Peyer's patch (tissue), 4 donors: Measurements from ENCODE around the gene RFTN1. TPM values are rescaled to one million over a fixed set of nuclear protein-coding genes. Genes with fewer than 3 reads are reported as not detected.

ENCODE experiments used
- DNase-seq, 3 donors: peaks; one replicate each; pipeline ENCODE4 v3.0.0-alpha.2; 2017 to 2019
- H3K27ac ChIP-seq, 4 donors: fragments of 200-600 bp; sonication (generic); one replicate each; pipeline ENCODE4 v1.5.1; 2016 to 2019
- H3K27me3 ChIP-seq, 2 donors: fragments of 200-600 bp; sonication (generic); one replicate each; pipeline ENCODE4 v1.5.1; 2019
- H3K36me3 ChIP-seq, 3 donors: fragments of 200-600 bp; sonication (generic); one replicate each; pipeline ENCODE4 v1.5.1; 2016 to 2019
- H3K4me1 ChIP-seq, 4 donors: fragments of 200-600 bp; sonication (generic); one replicate each; pipeline ENCODE4 v1.5.1; 2016 to 2019
- H3K4me3 ChIP-seq, 4 donors: fragments of 200-600 bp; sonication (generic); 1 replicate in 3 of 4; 2 replicates in 1 of 4; pipeline ENCODE4 v1.5.1; 2016 to 2019; ENCODE audit warnings: mild to moderate bottlenecking in 1 of 4
- H3K9me3 ChIP-seq, 4 donors: fragments of 200-600 bp; sonication (generic); one replicate each; pipeline ENCODE4 v1.5.1; 2016 to 2019; ENCODE audit warnings: mild to moderate bottlenecking in 1 of 4
- POLR2A ChIP-seq, 2 donors: fragments of 450-650 bp; IDR thresholded peaks; one replicate each; pipeline ENCODE4 v1.5.1; 2017; ENCODE audit warnings: antibody characterized with exemption in 2 of 2, mild to moderate bottlenecking in 2 of 2, moderate library complexity in 2 of 2
- total RNA-seq, 4 donors: library from RNA; depleted of rRNA; stranded (reverse); fragments of >200 nt; gene quantifications; one replicate each; pipeline ENCODE4 v1.1.0, GENCODE V29; 2016
- TF ChIP-seq, protein P1 (sequence below), 6 experiments: fragments of 450-650 bp in 4 of 6; fragments of 200-600 bp in 2 of 6; sonication (generic) in 1 of 6; IDR thresholded peaks; one replicate each; pipeline ENCODE4 v1.5.1; 2017 to 2019; ENCODE audit warnings: antibody characterized with exemption in 6 of 6, mild to moderate bottlenecking in 3 of 6, moderate library complexity in 1 of 6

RFTN1 gene
- total RNA-seq, 4 donors from 2014 or later: 6.1 to 135 (median 32.0) TPM

DNA sequence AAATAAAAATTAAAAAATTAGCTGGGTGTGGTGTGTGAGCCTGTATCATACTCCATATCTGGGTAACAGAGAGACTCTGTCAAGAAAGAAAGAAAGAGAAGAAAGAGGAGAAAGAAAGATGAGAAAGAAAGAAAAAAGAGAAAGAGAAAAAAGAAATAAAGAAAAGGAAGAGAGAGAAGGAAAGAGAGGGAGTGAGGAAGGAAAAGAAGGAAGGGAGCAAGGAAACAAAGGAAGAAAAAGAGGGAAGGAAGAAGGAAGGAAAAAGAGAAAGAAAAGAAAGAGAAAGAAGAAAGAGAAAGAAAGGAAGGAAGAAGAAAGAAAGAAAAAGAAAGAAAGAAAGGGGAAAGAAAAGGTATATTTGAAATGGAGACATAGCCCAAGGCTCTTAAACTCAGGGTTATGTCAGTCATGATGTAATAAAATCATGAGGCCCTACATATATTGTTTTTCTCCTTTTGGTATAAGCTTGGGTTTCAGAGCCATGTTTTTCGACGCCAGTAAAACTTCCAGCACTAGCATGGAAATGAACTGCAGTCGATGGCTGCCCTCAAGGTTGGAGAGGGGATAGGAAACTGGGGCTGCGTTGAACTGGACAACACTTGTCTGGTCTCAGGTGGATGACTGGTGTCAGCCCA lies 38.0 kb upstream of the RFTN1 start:
- H3K4me3 ChIP-seq: no peak overlapping the region
- H3K27ac ChIP-seq: no peak overlapping the region
- no peaks in the 10 kb centered on the region for H3K27me3 ChIP-seq
- TF ChIP-seq, protein P1, sequence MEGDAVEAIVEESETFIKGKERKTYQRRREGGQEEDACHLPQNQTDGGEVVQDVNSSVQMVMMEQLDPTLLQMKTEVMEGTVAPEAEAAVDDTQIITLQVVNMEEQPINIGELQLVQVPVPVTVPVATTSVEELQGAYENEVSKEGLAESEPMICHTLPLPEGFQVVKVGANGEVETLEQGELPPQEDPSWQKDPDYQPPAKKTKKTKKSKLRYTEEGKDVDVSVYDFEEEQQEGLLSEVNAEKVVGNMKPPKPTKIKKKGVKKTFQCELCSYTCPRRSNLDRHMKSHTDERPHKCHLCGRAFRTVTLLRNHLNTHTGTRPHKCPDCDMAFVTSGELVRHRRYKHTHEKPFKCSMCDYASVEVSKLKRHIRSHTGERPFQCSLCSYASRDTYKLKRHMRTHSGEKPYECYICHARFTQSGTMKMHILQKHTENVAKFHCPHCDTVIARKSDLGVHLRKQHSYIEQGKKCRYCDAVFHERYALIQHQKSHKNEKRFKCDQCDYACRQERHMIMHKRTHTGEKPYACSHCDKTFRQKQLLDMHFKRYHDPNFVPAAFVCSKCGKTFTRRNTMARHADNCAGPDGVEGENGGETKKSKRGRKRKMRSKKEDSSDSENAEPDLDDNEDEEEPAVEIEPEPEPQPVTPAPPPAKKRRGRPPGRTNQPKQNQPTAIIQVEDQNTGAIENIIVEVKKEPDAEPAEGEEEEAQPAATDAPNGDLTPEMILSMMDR (IDR thresholded peaks at IDR 0.05): no peak
- no peak for TF ChIP-seq POLR2A (IDR thresholded peaks at IDR 0.05)
- DNase-seq: no peak
- no peaks in the 10 kb centered on the region for H3K4me1 ChIP-seq
- no peaks in the 10 kb centered on the region for H3K36me3 ChIP-seq
- H3K9me3 ChIP-seq: no peaks in the 10 kb centered on the region

DNA sequence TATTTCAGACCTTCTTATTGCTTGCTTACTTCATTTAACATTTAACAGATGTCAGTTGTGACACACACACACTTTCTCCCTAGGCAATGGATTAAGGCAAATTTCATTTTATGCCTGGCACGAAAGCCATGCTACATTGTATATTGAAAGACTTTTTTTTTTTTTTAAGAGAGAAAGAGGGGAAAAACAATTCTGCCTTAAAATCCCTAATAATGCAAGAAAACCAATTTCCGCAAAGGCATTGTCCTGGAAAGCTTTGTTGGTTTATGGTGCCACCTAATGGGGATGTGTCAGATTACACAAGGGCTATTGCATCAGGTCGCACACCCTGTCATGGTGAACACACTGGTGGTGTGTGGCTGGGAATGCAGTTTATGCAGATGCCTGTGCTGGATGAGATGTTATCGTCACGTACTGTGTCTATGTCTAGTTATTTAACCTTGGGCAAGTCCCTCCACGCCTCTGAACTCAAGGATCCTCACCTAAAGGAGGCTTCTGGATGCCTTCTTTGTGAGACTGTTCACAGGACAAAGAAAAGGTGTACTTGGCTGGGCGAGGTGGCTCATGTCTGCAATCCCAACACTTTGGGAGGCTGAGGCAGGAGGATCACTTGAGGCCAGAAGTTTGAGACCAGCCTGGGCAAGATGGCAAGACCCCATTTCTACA lies 37.3 kb upstream of the RFTN1 start:
- Histone ChIP-seq H3K4me3 (no peak overlapping the region), H3K4me1 (no peaks in the 10 kb centered on the region), H3K27ac (no peak overlapping the region), H3K27me3 (no peaks in the 10 kb centered on the region), H3K9me3 (no peaks in the 10 kb centered on the region), H3K36me3 (no peaks in the 10 kb centered on the region)
- no peak for TF ChIP-seq POLR2A (IDR thresholded peaks at IDR 0.05)
- TF ChIP-seq, protein P1 (IDR thresholded peaks at IDR 0.05): peak; percentile 75 to 93 (median 86)
- peak in 2 of 3 donors; percentile 63 to 85 for DNase-seq

DNA sequence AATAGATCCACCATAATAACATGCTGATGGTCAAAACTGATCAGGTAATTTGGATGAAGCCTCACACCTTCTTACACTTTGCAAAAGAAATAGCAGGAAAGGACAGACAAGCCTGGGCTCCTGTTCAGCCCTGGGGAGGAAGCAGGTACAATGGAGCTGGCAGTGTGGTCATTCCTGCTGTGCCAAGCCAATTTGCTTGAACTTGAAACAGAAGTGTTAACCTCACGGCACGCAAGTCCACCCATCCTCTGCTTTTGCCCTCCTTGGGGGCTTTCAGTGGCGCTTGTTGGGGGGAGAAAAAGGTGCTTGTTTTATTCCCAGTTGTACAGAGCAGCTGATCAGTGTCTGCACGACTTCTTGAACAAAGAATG lies 36.8 kb upstream of the RFTN1 start:
- Histone ChIP-seq H3K27me3 (no peaks in the 10 kb centered on the region), H3K4me3 (no peak overlapping the region), H3K27ac (no peak overlapping the region), H3K4me1 (no peaks in the 10 kb centered on the region), H3K9me3 (no peaks in the 10 kb centered on the region), H3K36me3 (no peaks in the 10 kb centered on the region)
- DNase-seq: no peak
- TF ChIP-seq, protein P1 (IDR thresholded peaks at IDR 0.05): no peak
- TF ChIP-seq POLR2A (IDR thresholded peaks at IDR 0.05): no peak

DNA sequence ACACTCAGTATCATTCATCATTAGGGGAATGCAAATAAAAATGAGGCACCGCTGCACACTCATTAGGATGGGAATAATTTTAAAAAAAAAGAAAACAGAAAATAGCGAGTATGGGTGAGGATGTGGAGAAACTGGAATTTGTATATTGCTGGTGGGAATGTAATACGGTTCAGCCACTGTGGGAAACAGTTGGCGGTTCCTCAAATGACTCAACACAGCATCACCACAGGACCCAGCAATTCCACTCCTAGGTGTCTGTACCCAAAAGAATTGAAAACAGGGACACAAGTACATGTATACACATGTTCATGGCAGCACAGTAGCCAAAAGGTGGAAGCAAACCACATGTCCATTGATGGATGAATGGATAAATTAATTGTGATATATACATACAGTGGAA lies 35.2 kb upstream of the RFTN1 start:
- no peak for DNase-seq
- Histone ChIP-seq H3K4me1 (no peaks in the 10 kb centered on the region), H3K27me3 (no peaks in the 10 kb centered on the region), H3K36me3 (no peaks in the 10 kb centered on the region), H3K4me3 (no peak overlapping the region), H3K27ac (no peak overlapping the region), H3K9me3 (no peaks in the 10 kb centered on the region)
- TF ChIP-seq, protein P1 (IDR thresholded peaks at IDR 0.05): no peak
- no peak for TF ChIP-seq POLR2A (IDR thresholded peaks at IDR 0.05)

DNA sequence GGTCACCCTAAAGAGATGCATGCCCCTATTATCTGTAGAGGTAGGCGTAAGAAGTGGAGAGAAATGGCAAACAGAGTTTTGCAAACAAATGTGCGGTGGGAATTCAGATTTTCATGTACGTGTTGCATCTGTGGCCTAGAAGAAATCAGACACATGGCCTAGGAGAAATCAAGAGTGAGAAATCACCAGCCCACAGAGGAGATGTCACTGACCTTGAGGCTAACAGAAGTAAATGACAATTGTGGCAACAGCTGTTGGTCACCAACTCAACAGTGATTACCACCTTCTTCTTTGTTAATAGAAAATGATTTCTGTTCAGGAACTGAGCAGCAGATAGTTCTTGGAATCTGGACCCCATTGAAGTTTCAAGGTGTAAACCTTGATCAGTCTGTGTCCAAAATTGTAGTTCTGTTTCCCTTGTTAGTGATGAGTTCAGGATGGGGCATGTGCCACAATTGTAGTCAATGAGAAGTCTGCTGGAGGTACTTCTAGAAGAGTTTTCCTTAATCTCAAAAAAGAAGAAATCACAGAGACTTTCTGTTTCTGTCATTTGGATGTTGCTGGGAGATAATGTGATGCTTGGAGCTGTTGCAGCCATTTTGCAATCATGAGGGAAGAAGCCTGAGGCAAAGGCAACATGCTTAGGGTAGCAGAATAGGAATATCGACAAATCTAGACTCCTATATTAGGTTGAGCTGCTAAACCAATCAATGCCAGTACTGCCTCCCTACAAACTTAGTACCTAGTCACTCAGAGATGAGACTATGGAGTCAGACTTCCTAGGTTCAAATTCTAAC lies 34.3 kb upstream of the RFTN1 start:
- H3K4me3 ChIP-seq: no peak overlapping the region
- H3K27ac ChIP-seq: no peak overlapping the region
- H3K9me3 ChIP-seq: no peaks in the 10 kb centered on the region
- H3K27me3 ChIP-seq: no peaks in the 10 kb centered on the region
- no peak for DNase-seq
- no peak for TF ChIP-seq POLR2A (IDR thresholded peaks at IDR 0.05)
- TF ChIP-seq, protein P1 (IDR thresholded peaks at IDR 0.05): no peak
- no peaks in the 10 kb centered on the region for H3K4me1 ChIP-seq
- no peaks in the 10 kb centered on the region for H3K36me3 ChIP-seq
